Transverse colon (tissue), 4 donors: Measurements from ENCODE around the gene THUMPD2. TPM values are rescaled to one million over a fixed set of nuclear protein-coding genes. Genes with fewer than 3 reads are reported as not detected.

ENCODE experiments used
- DNase-seq: peaks from one replicate; pipeline ENCODE4 v3.0.0-alpha.2; 2019
- H3K27ac ChIP-seq, 4 donors: fragments of 200-600 bp; sonication (generic); 2 replicates each; pipeline ENCODE4 v1.5.1; 2016 to 2018; ENCODE audit warnings: inconsistent platforms in 4 of 4
- H3K27me3 ChIP-seq: fragments of 200-600 bp; sonication (generic); 2 replicates; pipeline ENCODE4 v1.5.1; 2017; ENCODE audit warnings: inconsistent platforms
- H3K36me3 ChIP-seq, 4 donors: fragments of 200-600 bp; sonication (generic); 2 replicates each; pipeline ENCODE4 v1.5.1; 2017 to 2019; ENCODE audit warnings: inconsistent platforms in 4 of 4
- H3K4me1 ChIP-seq, 4 donors: fragments of 200-600 bp; sonication (generic); 2 replicates each; pipeline ENCODE4 v1.5.1; 2017 to 2020; ENCODE audit warnings: inconsistent platforms in 4 of 4
- H3K4me3 ChIP-seq, 4 donors: fragments of 200-600 bp; sonication (generic); 1 replicate in 1 of 4; 2 replicates in 3 of 4; pipeline versions ENCODE4 v1.5.1 to v1.6.1; 2017 to 2019; ENCODE audit warnings: inconsistent platforms in 4 of 4
- H3K9me3 ChIP-seq, 2 donors: fragments of 200-600 bp; sonication (generic); 2 replicates each; pipeline ENCODE4 v1.5.1; 2017 to 2019; ENCODE audit warnings: inconsistent platforms in 2 of 2
- EP300 ChIP-seq: sonication (generic); formaldehyde crosslinking; IDR thresholded peaks from one replicate; pipeline ENCODE4 v1.6.1; 2017; ENCODE audit warnings: antibody characterized with exemption, low read depth
- POLR2A ChIP-seq: fragments of 450-650 bp; IDR thresholded peaks from one replicate; pipeline ENCODE4 v1.6.1; 2016; ENCODE audit warnings: antibody characterized with exemption, mild to moderate bottlenecking, moderate library complexity
- POLR2AphosphoS5 ChIP-seq, 3 donors: sonication (generic); formaldehyde crosslinking; IDR thresholded peaks; one replicate each; pipeline ENCODE4 v1.6.1; 2016; ENCODE audit warnings: antibody characterized with exemption in 3 of 3
- WGBS, 2 donors: methylation state at CpG; one replicate each; pipeline ENCODE4 v1.1.5; 2018; ENCODE audit warnings: low coverage in 1 of 2; 5-methylcytosine and 5-hydroxymethylcytosine counted together
- in situ Hi-C, 4 donors: fragments of 200-750 bp; cut with MboI; loops; one replicate each; pipeline versions ENCODE4 v1.15.0 to v1.15.1; 2017; ENCODE audit warnings: low sequenced_read_pairs in 3 of 4, low pct_ligation_motif_present in 1 of 4, low pct_unique_long_range_greater_than_20kb in 1 of 4
- intact Hi-C: fragments of 100-400 bp; cut with DNase I; formaldehyde crosslinking; loops from one replicate; pipeline ENCODE4 v1.15.1; 2023; ENCODE audit warnings: low total_unique reads
- total RNA-seq, 4 donors: library from RNA; depleted of rRNA; stranded (reverse); fragments of >200 nt; gene quantifications; one replicate each; pipeline ENCODE4 v1.1.0, GENCODE V29; 2016
- TF ChIP-seq, protein P1 (sequence below), 5 experiments: fragments of 200-600 bp in 3 of 5; fragments of 450-650 bp in 2 of 5; sonication (generic) in 3 of 5; IDR thresholded peaks; 1 replicate in 2 of 5; 2 replicates in 3 of 5; pipeline ENCODE4 v1.5.1; 2016 to 2017; ENCODE audit warnings: antibody characterized with exemption in 5 of 5, inconsistent platforms in 3 of 5, mild to moderate bottlenecking in 2 of 5, moderate library complexity in 1 of 5

Gene THUMPD2
- total RNA-seq, 4 donors from 2014 or later, result 5.2 to 21.1 (median 9.7) TPM

DNA sequence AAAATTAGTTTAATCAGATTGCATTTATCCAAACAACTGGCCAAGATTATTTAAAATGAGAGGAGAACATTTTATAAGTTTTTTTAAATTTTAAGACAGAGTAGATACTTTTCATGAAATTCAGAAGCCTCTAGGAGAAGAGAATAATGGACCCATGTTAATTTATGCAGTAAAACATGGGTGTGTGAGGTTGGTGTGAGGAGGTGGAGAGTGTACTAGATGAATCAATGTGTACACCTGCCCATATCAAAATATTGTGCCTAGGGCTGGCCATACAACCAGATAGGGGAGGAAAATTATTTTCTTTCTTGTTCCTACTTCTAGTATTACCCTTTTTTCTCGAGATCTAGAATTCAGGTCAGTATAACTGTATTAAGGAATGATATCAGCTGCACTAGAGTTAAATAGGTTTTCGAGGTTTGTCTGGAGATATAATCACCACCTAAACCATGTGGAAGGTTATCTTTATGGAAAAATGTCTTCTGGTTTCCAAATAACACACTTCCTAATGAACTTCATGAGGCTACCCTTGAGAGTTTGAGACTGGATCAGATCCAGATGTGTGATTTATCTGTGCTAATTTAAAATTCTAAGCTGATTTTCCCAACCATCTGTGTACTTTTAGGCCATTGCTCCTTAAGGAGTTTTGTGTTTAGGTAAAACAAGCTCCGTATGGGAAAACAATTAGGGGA, 75.7 kb downstream of the THUMPD2 start:
- no peak for TF ChIP-seq EP300
- TF ChIP-seq POLR2A, result no peak
- TF ChIP-seq, protein P1, sequence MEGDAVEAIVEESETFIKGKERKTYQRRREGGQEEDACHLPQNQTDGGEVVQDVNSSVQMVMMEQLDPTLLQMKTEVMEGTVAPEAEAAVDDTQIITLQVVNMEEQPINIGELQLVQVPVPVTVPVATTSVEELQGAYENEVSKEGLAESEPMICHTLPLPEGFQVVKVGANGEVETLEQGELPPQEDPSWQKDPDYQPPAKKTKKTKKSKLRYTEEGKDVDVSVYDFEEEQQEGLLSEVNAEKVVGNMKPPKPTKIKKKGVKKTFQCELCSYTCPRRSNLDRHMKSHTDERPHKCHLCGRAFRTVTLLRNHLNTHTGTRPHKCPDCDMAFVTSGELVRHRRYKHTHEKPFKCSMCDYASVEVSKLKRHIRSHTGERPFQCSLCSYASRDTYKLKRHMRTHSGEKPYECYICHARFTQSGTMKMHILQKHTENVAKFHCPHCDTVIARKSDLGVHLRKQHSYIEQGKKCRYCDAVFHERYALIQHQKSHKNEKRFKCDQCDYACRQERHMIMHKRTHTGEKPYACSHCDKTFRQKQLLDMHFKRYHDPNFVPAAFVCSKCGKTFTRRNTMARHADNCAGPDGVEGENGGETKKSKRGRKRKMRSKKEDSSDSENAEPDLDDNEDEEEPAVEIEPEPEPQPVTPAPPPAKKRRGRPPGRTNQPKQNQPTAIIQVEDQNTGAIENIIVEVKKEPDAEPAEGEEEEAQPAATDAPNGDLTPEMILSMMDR (IDR thresholded peaks at IDR 0.05), result no peak
- no peak for TF ChIP-seq POLR2AphosphoS5 (IDR thresholded peaks at IDR 0.05)
- no peaks in the 10 kb centered on the region for H3K27me3 ChIP-seq
- no peaks in the 10 kb centered on the region for H3K36me3 ChIP-seq
- H3K4me1 ChIP-seq, result no peaks in the 10 kb centered on the region
- WGBS, 2 donors, result 79 to 91% methylated on average over 3 of the region's 3 CpGs
- no peak overlapping the region for H3K27ac ChIP-seq
- in situ Hi-C loops, result loop anchor here in 1 of 4 donors (25.0 kb wide), 1 partner anchor 341 kb away; no protein-coding TSS in a partner anchor
- no peak for DNase-seq
- H3K9me3 ChIP-seq, result peaks cover 8 to 10% of the 10 kb centered on the region in 2 donors
- intact Hi-C loops, result no loop called here
- H3K4me3 ChIP-seq, result no peak overlapping the region

DNA sequence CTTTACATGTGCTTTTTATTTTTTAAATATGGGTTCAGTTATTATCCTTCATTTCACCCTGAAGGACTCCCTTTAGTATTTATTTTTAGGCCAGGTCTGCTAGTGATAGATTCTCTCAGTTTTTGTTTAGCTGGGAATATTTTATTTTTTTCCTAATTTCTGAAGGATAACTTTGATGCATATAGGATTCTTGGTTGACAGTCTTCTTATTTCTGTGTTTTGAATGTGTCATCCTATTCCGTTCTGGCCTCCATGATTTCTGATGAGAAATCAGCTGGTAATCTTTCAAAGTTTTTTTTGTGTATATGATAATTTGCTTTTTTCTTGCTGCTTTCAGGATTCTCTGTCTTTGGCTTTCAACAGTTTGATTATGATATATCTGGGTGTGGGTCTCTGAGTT, 77.9 kb downstream of the THUMPD2 start:
- no peaks in the 10 kb centered on the region for H3K27me3 ChIP-seq
- in situ Hi-C loops (loop anchor here in 1 of 4 donors (25.0 kb wide), 1 partner anchor 339 kb away; no protein-coding TSS in a partner anchor), intact Hi-C loops (no loop called here)
- WGBS, 2 donors, result 86 to 94% methylated on average over 1 of the region's 1 CpG
- H3K9me3 ChIP-seq, result peaks cover 8 to 10% of the 10 kb centered on the region in 2 donors
- DNase-seq, result no peak
- H3K27ac ChIP-seq, result no peak overlapping the region
- TF ChIP-seq, protein P1 (IDR thresholded peaks at IDR 0.05), result no peak
- TF ChIP-seq POLR2AphosphoS5 (IDR thresholded peaks at IDR 0.05), result no peak
- H3K4me1 ChIP-seq, result no peaks in the 10 kb centered on the region
- no peaks in the 10 kb centered on the region for H3K36me3 ChIP-seq
- H3K4me3 ChIP-seq, result no peak overlapping the region

DNA sequence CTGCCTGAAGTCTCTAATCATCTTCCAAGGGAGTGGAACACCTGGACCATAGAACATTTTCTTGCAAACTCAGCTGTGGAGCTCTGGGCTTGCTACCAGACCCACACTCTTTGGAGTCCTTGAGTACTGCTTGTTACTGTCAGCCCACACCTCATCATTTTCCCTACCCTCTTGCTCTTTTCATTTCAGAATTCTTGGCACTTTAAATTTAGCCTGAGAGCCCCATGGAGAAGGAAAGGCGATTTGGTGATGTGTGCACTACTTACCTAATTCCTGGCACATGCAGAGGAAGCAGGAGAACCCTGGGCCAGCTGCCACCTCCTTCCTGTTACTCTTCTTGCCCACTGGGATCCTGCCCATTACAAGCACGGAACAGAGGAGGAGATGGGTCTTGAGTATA, 81.6 kb downstream of the THUMPD2 start:
- intact Hi-C loops (no loop called here), in situ Hi-C loops (no loop called here)
- Histone ChIP-seq H3K27ac (no peak overlapping the region), H3K36me3 (no peaks in the 10 kb centered on the region), H3K9me3 (peaks cover 8 to 10% of the 10 kb centered on the region in 2 donors), H3K4me3 (no peak overlapping the region), H3K27me3 (no peaks in the 10 kb centered on the region), H3K4me1 (no peaks in the 10 kb centered on the region)
- no peak for DNase-seq
- WGBS, 2 donors, result 75% methylated on average over 2 of the region's 2 CpGs; no CpG with 5 or more reads in 1 of the 2 donors
- TF ChIP-seq EP300 (no peak), POLR2AphosphoS5 (IDR thresholded peaks at IDR 0.05) (no peak)
- TF ChIP-seq, protein P1 (IDR thresholded peaks at IDR 0.05), result no peak

DNA sequence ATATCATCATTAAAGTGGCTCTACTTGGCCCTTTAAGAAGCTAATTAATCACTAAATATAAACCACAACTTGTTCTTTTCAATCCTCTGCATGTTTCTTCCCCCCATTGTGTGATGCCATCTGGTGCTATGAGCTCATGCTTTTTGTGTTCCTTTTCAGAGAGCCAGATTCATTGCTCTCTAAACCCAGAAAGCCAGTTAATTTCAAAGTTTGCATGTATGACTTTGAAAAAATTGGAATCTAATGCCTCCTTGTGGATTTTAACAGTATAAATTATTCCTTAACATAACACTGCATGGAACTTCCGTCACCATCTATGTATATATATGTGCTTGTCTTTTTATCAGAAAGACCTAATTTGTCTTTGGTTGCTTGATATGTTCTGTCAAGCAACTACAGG, 82.2 kb downstream of the THUMPD2 start:
- no peak overlapping the region for H3K4me3 ChIP-seq
- in situ Hi-C loops, result no loop called here
- WGBS, 2 donors, result 45 to 50% methylated on average over 1 of the region's 1 CpG
- H3K27ac ChIP-seq, result no peak overlapping the region
- peaks cover 7 to 8% of the 10 kb centered on the region in 2 donors for H3K9me3 ChIP-seq
- DNase-seq, result no peak
- intact Hi-C loops, result no loop called here
- H3K4me1 ChIP-seq, result no peaks in the 10 kb centered on the region
- no peaks in the 10 kb centered on the region for H3K36me3 ChIP-seq
- TF ChIP-seq POLR2AphosphoS5 (IDR thresholded peaks at IDR 0.05) (no peak), POLR2A (no peak)
- TF ChIP-seq, protein P1 (IDR thresholded peaks at IDR 0.05), result peak in 3 of 5 experiments; percentile 17 to 45 (median 19)
- H3K27me3 ChIP-seq, result no peaks in the 10 kb centered on the region
